Measurements from ENCODE around the gene INPP4B. TPM values are rescaled to one million over a fixed set of nuclear protein-coding genes. Genes with fewer than 3 reads are reported as not detected.

INPP4B gene
- total RNA-seq, 1 experiment from 2014 or later: 0.07 TPM

GRCh38 chr4:142045996-142046395, 800.1 kb downstream of the INPP4B start:
- H3K36me3 Mint-ChIP-seq (ENCODE audit: insufficient read depth in 1 of 3, low read depth in 3 of 3): no peaks in the 10 kb centered on the region
- Histone ChIP-seq H2BK5ac (ENCODE audit: insufficient read length, low read length) (no peak overlapping the region), H2AK5ac (ENCODE audit: insufficient read length, low read length) (no peak overlapping the region), H4K5ac (ENCODE audit: insufficient read length, low read depth, low read length) (no peak overlapping the region), H3K56ac (ENCODE audit: insufficient read length, low read depth, low read length) (no peak overlapping the region), H3K4ac (ENCODE audit: low read depth, low read length) (no peak overlapping the region), H3K23me2 (ENCODE audit: insufficient read length, low read depth, low read length, poor library complexity, severe bottlenecking) (no peaks in the 10 kb centered on the region), H3K4me2 (ENCODE audit: insufficient read depth, insufficient read length, low read length) (no peak overlapping the region), H4K91ac (ENCODE audit: insufficient read length, low read depth, low read length) (no peak overlapping the region), H2BK20ac (ENCODE audit: low read depth, low read length, poor library complexity, severe bottlenecking) (no peak overlapping the region), H2AFZ (ENCODE audit: low read length) (no peak overlapping the region), H2BK120ac (ENCODE audit: low read depth, low read length, poor library complexity, severe bottlenecking) (no peak overlapping the region), H3K18ac (ENCODE audit: insufficient read length, low read depth, low read length) (no peak overlapping the region), H4K8ac (replicated peaks; ENCODE audit: insufficient read length, low read depth, low read length) (no peak overlapping the region), H3K27ac (ENCODE audit: insufficient read length, low read depth, low read length) (no peak overlapping the region), H3K9me3 (ENCODE audit: control insufficient read depth, low read depth, low read length) (no peaks in the 10 kb centered on the region), H3K9ac (ENCODE audit: extremely low read depth, insufficient read length, low read length) (no peak overlapping the region), H3K14ac (ENCODE audit: insufficient read depth, low read length) (no peak overlapping the region), H3K27me3 (ENCODE audit: insufficient read depth, low read length) (no peaks in the 10 kb centered on the region), H4K20me1 (ENCODE audit: control insufficient read depth, insufficient read depth, insufficient read length) (no peaks in the 10 kb centered on the region), H2BK12ac (ENCODE audit: insufficient read length, low read depth, low read length) (no peak overlapping the region), H3K79me2 (ENCODE audit: insufficient read depth, low read length) (no peaks in the 10 kb centered on the region), H2BK15ac (ENCODE audit: low read depth, low read length) (no peak overlapping the region), H3K79me1 (ENCODE audit: insufficient read depth, low read depth, low read length, poor library complexity, severe bottlenecking) (no peaks in the 10 kb centered on the region), H3K23ac (ENCODE audit: insufficient read length, low read depth, low read length) (no peak overlapping the region), H3K4me1 (ENCODE audit: insufficient read depth, low read length) (no peaks in the 10 kb centered on the region; the same call in 1 of the 2 replicates), H3T11ph (ENCODE audit: low read length) (no peak overlapping the region)
- H3K27me3 Mint-ChIP-seq (ENCODE audit: low read depth): no peaks in the 10 kb centered on the region
- H3K4me3 Mint-ChIP-seq: no peak overlapping the region
- DNase-seq: no peak
- no peak overlapping the region for H3K27ac Mint-ChIP-seq
- H3K9me3 Mint-ChIP-seq: no peaks in the 10 kb centered on the region; a peak in 1 of 5 replicates
- TF ChIP-seq CTCF (conservative IDR thresholded peaks at IDR 0.05): no peak
- H3K4me1 Mint-ChIP-seq: peaks cover 32 to 33% of the 10 kb centered on the region in 2 experiments
- no CpG with 5 or more reads among the region's 2 CpGs for WGBS (ENCODE audit: extremely low coverage, insufficient read length, low lambda C conversion rate)

Data from H9 (cell line).